ENCODE data around the gene ZBTB7C. TPM values are rescaled to one million over a fixed set of nuclear protein-coding genes. Genes with fewer than 3 reads are reported as not detected.

Gene ZBTB7C
- total RNA-seq, 2 experiments from 2014 or later: not detected

- no peaks in the 10 kb centered on the region for H3K9me2 ChIP-seq (ENCODE audit: insufficient read depth, low read length)
- intact Hi-C loops (cut with micrococcal nuclease; ENCODE audit: unreplicated experiment): no loop called here
- no TSS peak for BruUV-seq (replicated peaks)
- no peak overlapping the region for H3K4me3 ChIP-seq (ENCODE audit: low read depth, low read length, poor library complexity, severe bottlenecking)
- H3K27ac ChIP-seq (ENCODE audit: low read depth, low read length, poor library complexity, severe bottlenecking): no peak overlapping the region
- ChIA-PET CTCF (ENCODE audit: unreplicated experiment) (no interaction called here), POLR2A (interaction anchor here (0.6 kb wide), 1 partner anchor 185 kb away, joined by 5 read pairs; no protein-coding TSS in a partner anchor)
- no peaks in the 10 kb centered on the region for H3K79me2 ChIP-seq (ENCODE audit: insufficient read depth, low read depth, low read length)
- H3K4me2 ChIP-seq (ENCODE audit: low read length): no peak overlapping the region
- no peaks in the 10 kb centered on the region for H3K9me3 ChIP-seq (ENCODE audit: low read length)
- no peaks in the 10 kb centered on the region for H3K4me1 ChIP-seq (ENCODE audit: insufficient read depth, low read length, poor library complexity, severe bottlenecking)
- no peaks in the 10 kb centered on the region for H3K36me3 ChIP-seq (ENCODE audit: insufficient read depth, low read length)
- TF ChIP-seq CTCF (conservative IDR thresholded peaks at IDR 0.05; ENCODE audit: low read length) (no peak), EZH2phosphoT487 (IDR thresholded peaks at IDR 0.05; ENCODE audit: borderline replicate concordance, low read depth, low read length) (no peak)
- H4K20me1 ChIP-seq (ENCODE audit: insufficient read depth, low read length): no peaks in the 10 kb centered on the region
- H2AFZ ChIP-seq (ENCODE audit: low read length): no peak overlapping the region
- DNase-seq (ENCODE audit: low spot score): no peak
These were observed 366.8 kb downstream of the ZBTB7C start for GRCh38 chr18:48042431-48042830.

- no peak overlapping the region for H3K4me3 ChIP-seq (ENCODE audit: low read depth, low read length, poor library complexity, severe bottlenecking)
- BruUV-seq (replicated peaks): no TSS peak
- no peak overlapping the region for H3K27ac ChIP-seq (ENCODE audit: low read depth, low read length, poor library complexity, severe bottlenecking)
- no peak for DNase-seq (ENCODE audit: low spot score)
- no peak overlapping the region for H3K4me2 ChIP-seq (ENCODE audit: low read length)
- H3K9me2 ChIP-seq (ENCODE audit: insufficient read depth, low read length): no peaks in the 10 kb centered on the region
- H2AFZ ChIP-seq (ENCODE audit: low read length): no peak overlapping the region
- TF ChIP-seq CTCF (conservative IDR thresholded peaks at IDR 0.05; ENCODE audit: low read length): no peak
- TF ChIP-seq EZH2phosphoT487 (IDR thresholded peaks at IDR 0.05; ENCODE audit: borderline replicate concordance, low read depth, low read length): no peak
- no peaks in the 10 kb centered on the region for H3K79me2 ChIP-seq (ENCODE audit: insufficient read depth, low read depth, low read length)
- no peaks in the 10 kb centered on the region for H3K4me1 ChIP-seq (ENCODE audit: insufficient read depth, low read length, poor library complexity, severe bottlenecking)
- no peaks in the 10 kb centered on the region for H3K36me3 ChIP-seq (ENCODE audit: insufficient read depth, low read length)
- no peaks in the 10 kb centered on the region for H3K9me3 ChIP-seq (ENCODE audit: low read length)
- H4K20me1 ChIP-seq (ENCODE audit: insufficient read depth, low read length): no peaks in the 10 kb centered on the region
- POLR2A ChIA-PET: no interaction called here
- intact Hi-C loops (cut with micrococcal nuclease; ENCODE audit: unreplicated experiment): no loop called here
- CTCF ChIA-PET (ENCODE audit: unreplicated experiment): no interaction called here
These were observed 368.6 kb downstream of the ZBTB7C start for GRCh38 chr18:48040457-48041110.

GRCh38 chr18:48039769-48040215 is 369.4 kb downstream of the ZBTB7C start:
- Histone ChIP-seq H3K27ac (ENCODE audit: low read depth, low read length, poor library complexity, severe bottlenecking) (no peak overlapping the region), H3K36me3 (ENCODE audit: insufficient read depth, low read length) (no peaks in the 10 kb centered on the region), H3K9me3 (ENCODE audit: low read length) (no peaks in the 10 kb centered on the region), H3K79me2 (ENCODE audit: insufficient read depth, low read depth, low read length) (no peaks in the 10 kb centered on the region), H4K20me1 (ENCODE audit: insufficient read depth, low read length) (no peaks in the 10 kb centered on the region), H3K4me1 (ENCODE audit: insufficient read depth, low read length, poor library complexity, severe bottlenecking) (no peaks in the 10 kb centered on the region), H3K4me2 (ENCODE audit: low read length) (no peak overlapping the region), H2AFZ (ENCODE audit: low read length) (no peak overlapping the region), H3K4me3 (ENCODE audit: low read depth, low read length, poor library complexity, severe bottlenecking) (no peak overlapping the region), H3K9me2 (ENCODE audit: insufficient read depth, low read length) (no peaks in the 10 kb centered on the region)
- intact Hi-C loops (cut with micrococcal nuclease; ENCODE audit: unreplicated experiment): no loop called here
- CTCF ChIA-PET (ENCODE audit: unreplicated experiment): no interaction called here
- no peak for TF ChIP-seq CTCF (conservative IDR thresholded peaks at IDR 0.05; ENCODE audit: low read length)
- POLR2A ChIA-PET: no interaction called here
- no peak for DNase-seq (ENCODE audit: low spot score)
- no TSS peak for BruUV-seq (replicated peaks)

Measured in OCI-LY7 (cell line).